GM13977 (cell line): Measurements from ENCODE around the gene GRIA2.

Experiments used
- DNase-seq: peaks from one replicate; pipeline ENCODE4 v3.0.0; 2012; ENCODE audit warnings: low spot score
- in situ Hi-C: fragments of 300-500 bp; cut with MboI; formaldehyde crosslinking; loops from one replicate; pipeline ENCODE4 v1.12.0; 2022; ENCODE audit warnings: low sequenced_read_pairs, low pct_unique_long_range_greater_than_20kb, mixed read lengths, inconsistent platforms; ENCODE audit not compliant: unreplicated experiment
- TF ChIP-seq, protein P1 (sequence below): IDR thresholded peaks from 2 replicates; pipeline ENCODE4 v1.5.1; 2012; ENCODE audit warnings: mild to moderate bottlenecking, control low read depth; ENCODE audit not compliant: insufficient read depth; ENCODE audit errors: extremely low read depth, missing control alignments

GRIA2 gene

DNA sequence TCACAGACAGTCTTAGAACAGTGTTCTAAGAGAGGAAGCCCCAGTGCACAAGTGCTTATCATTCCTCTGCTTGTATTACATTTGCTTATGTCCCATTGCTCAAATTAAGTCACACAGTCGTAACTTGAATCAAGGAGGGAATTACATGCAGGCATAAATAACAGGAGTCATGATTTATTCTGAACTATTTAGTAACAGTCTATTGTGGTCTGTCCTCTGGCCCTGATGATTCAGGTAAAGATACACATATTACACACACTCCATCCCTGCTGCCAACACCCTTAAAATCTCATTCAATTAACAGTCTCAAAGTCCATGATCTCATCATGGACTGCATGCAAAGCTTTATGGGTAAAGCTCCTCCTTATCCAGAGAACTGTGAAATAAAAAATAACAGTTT, 60.1 kb downstream of the GRIA2 start:
- TF ChIP-seq, protein P1, sequence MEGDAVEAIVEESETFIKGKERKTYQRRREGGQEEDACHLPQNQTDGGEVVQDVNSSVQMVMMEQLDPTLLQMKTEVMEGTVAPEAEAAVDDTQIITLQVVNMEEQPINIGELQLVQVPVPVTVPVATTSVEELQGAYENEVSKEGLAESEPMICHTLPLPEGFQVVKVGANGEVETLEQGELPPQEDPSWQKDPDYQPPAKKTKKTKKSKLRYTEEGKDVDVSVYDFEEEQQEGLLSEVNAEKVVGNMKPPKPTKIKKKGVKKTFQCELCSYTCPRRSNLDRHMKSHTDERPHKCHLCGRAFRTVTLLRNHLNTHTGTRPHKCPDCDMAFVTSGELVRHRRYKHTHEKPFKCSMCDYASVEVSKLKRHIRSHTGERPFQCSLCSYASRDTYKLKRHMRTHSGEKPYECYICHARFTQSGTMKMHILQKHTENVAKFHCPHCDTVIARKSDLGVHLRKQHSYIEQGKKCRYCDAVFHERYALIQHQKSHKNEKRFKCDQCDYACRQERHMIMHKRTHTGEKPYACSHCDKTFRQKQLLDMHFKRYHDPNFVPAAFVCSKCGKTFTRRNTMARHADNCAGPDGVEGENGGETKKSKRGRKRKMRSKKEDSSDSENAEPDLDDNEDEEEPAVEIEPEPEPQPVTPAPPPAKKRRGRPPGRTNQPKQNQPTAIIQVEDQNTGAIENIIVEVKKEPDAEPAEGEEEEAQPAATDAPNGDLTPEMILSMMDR, result no peak
- no peak for DNase-seq
- in situ Hi-C loops, result no loop called here

DNA sequence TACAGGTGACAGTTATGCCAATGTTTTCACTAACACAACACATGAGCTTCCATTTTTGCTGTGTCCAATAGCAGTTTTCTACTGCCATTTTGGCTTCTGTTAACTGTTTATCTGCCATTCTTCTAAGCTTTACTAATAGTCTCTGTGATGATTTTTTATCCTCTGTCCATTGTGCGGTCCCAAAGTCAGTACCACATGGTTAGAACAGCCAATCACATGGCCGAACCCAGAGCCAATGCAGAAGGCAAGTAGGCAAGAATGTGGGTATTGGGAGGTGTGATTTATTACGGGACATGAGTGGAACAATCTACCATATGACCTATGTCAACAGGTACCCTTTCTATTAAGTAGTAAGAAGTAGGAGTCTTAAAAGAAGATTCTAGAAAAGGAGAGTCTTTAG, 61.5 kb downstream of the GRIA2 start:
- TF ChIP-seq, protein P1, result no peak
- DNase-seq, result no peak
- in situ Hi-C loops, result no loop called here

DNA sequence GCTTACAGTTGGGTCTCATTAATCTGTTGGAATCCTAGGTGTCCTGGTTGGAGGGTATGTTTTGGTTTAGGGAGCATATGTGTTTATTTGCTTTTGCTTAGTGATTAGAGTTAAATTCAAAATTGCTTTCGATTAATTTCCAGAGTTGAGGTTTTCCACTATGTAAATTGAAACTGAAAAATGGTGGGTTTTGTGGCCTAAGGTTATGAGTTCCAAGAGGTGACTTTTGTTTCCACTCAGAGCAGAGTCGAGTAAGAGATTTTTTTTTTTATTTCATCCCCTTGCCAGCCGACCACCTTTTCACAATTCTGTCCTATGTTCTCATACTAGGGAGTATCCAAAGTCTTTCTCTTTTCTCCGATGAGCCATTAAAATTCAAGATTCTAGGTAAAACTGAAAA, 66.9 kb downstream of the GRIA2 start:
- in situ Hi-C loops, result no loop called here
- TF ChIP-seq, protein P1, result no peak
- no peak for DNase-seq

DNA sequence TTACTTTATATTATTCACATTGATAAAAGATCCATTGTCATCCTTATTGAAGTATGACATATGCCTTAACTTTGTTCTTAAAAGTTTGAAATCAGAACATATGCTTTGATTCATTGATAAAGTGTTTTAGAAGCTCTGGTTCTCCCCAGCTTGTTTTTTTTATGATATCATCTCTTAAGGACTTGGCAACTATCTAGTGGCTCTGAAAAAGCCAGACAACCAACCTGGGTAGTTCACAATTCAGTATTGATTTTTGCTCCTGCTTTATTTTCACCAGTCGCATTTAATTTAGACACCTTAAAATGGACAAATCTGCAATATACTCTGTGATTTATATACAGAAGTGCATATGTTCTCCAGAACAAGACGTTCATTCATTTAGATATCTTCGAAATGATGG, 70.1 kb downstream of the GRIA2 start:
- TF ChIP-seq, protein P1, result no peak
- DNase-seq, result no peak
- in situ Hi-C loops, result no loop called here

DNA sequence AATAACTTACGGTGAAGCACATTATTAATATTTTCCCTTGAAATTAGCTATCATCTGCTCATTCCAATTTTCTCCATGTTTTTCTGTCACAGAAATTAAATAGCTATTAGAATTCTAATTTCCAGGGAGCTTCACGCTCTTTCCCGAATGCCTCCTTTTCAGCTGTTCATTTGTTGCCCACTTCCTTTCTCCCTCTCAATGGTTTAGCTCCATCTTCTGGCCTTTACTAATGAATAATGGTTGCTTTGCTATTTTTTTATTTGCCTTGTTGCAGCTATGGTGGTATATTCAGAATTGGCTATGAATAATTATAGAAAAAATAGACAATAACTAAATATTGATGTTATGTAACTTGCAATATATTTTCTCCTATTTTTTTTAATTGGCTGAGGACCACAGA, 70.5 kb downstream of the GRIA2 start:
- DNase-seq, result no peak
- in situ Hi-C loops, result no loop called here
- TF ChIP-seq, protein P1, result no peak

DNA sequence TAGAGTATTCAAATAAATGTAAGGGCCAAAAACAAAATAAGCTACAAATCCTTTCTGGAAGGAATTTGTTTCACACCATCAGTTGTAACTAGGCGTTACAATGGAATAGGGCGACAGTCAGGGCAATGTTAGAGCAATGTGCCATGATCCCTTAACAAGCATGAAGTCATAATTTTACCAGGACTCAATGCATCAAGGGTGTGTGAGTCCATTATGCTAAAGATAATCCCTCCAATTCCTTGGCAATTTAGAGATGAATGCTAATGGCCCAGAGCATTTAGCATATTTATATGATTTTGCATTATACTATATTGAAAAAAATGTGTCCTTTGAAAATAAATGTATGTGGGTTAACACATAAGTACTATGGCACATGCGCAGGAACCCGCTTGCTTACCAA, 73.1 kb downstream of the GRIA2 start:
- in situ Hi-C loops, result no loop called here
- TF ChIP-seq, protein P1, result no peak
- no peak for DNase-seq

DNA sequence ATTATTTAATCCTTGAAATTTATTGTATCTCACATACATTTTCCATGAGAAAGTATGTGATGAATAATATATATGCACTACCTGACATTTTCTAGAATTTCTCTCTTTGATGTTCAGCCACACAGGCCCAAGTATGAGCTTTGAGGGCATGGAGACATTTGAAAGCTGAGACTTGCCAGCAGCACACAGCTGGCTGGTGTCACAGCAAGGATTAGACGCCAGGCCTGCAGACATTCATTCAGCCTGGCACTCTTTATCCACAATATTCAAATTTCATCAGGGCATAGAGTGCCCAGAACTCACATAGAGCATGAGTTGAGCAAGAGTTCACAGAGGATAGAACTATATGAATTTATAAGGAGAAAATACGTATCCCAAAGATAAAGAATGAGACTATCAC, 74.0 kb downstream of the GRIA2 start:
- TF ChIP-seq, protein P1, result no peak
- no peak for DNase-seq
- in situ Hi-C loops, result no loop called here
